ENCODE data around the gene MYL2.

Gene MYL2

GRCh38 chr12:110880651-110881050, 39.7 kb downstream of the MYL2 start:
- no peak for TF ChIP-seq ARNT (IDR thresholded peaks at IDR 0.05)
- no peak for TF ChIP-seq ELF4 (IDR thresholded peaks at IDR 0.05)
- no peak for TF ChIP-seq FOXA1 (IDR thresholded peaks at IDR 0.05)
- no peak for TF ChIP-seq SUZ12 (IDR thresholded peaks at IDR 0.05)
- CTCF ChIA-PET, result no interaction called here
- POLR2A ChIA-PET, result no interaction called here
- DNase-seq (ENCODE audit: extremely low spot score), result no peak

DNA sequence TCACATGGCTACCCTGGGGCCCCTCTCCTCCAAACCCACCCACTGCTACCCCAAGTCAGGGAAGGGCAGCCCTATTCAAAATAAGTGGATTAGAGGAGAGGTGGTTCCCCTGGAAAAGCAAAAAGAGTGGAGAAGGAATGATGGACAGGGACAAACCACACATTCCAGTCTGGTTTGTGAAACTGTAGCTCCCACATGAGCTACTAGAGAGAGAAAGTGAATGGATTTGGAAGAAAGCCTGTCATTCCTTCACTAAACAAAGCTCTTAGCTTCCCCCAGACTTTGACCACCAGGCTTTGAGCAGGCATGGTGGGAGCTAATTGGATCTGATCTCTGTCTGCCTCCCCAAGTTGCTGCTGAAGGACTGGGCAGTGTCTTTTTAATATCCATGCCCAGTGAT, 45.6 kb downstream of the MYL2 start:
- TF ChIP-seq SP1 (IDR thresholded peaks at IDR 0.05) (no peak), NFRKB (IDR thresholded peaks at IDR 0.05) (no peak), FOXK2 (IDR thresholded peaks at IDR 0.05) (no peak)
- TF ChIP-seq, protein P1, sequence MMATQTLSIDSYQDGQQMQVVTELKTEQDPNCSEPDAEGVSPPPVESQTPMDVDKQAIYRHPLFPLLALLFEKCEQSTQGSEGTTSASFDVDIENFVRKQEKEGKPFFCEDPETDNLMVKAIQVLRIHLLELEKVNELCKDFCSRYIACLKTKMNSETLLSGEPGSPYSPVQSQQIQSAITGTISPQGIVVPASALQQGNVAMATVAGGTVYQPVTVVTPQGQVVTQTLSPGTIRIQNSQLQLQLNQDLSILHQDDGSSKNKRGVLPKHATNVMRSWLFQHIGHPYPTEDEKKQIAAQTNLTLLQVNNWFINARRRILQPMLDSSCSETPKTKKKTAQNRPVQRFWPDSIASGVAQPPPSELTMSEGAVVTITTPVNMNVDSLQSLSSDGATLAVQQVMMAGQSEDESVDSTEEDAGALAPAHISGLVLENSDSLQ (IDR thresholded peaks at IDR 0.05), result no peak
- CTCF ChIA-PET, result no interaction called here
- DNase-seq (ENCODE audit: extremely low spot score), result no peak
- POLR2A ChIA-PET, result no interaction called here

- TF ChIP-seq TARDBP (IDR thresholded peaks at IDR 0.05) (no peak), ZNF384 (IDR thresholded peaks at IDR 0.05) (no peak), SP1 (IDR thresholded peaks at IDR 0.05) (no peak), LEF1 (IDR thresholded peaks at IDR 0.05; ENCODE audit: borderline replicate concordance) (no peak), BHLHE40 (IDR thresholded peaks at IDR 0.05; ENCODE audit: borderline replicate concordance) (no peak), FOXM1 (IDR thresholded peaks at IDR 0.05; ENCODE audit: borderline replicate concordance) (no peak), ARNT (IDR thresholded peaks at IDR 0.05) (no peak), FOXA1 (IDR thresholded peaks at IDR 0.05) (no peak)
- TF ChIP-seq, protein P1 (IDR thresholded peaks at IDR 0.05), result no peak
- CTCF ChIA-PET, result no interaction called here
- POLR2A ChIA-PET, result no interaction called here
- DNase-seq (ENCODE audit: extremely low spot score), result no peak
Measured at GRCh38 chr12:110874351-110874750, 46.0 kb downstream of the MYL2 start.

DNA sequence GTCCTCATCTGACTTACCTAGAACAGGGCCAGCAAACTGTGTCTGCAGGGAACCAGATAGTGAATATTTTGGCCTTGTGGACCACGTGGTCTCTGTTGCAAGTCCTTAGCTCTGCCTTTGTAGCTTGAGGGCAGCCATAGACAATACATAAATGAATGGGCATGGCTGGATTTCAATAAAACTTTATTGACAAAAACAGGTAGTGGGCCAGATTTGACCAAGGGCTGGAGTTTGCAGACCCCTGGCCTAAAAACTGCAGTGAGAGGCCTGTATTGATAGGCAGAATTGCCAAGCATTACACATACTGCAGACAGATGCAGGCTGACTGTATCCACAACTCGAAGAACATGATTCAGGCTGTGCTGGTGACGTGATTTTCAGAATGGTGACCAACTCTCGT, 48.3 kb downstream of the MYL2 start:
- DNase-seq (ENCODE audit: extremely low spot score), result no peak
- TF ChIP-seq SUZ12 (IDR thresholded peaks at IDR 0.05), result no peak
- TF ChIP-seq SP1 (IDR thresholded peaks at IDR 0.05), result no peak
- no peak for TF ChIP-seq NFRKB (IDR thresholded peaks at IDR 0.05)
- TF ChIP-seq HDGF (IDR thresholded peaks at IDR 0.05; ENCODE audit: borderline replicate concordance), result no peak
- no peak for TF ChIP-seq FOXA1 (IDR thresholded peaks at IDR 0.05)
- TF ChIP-seq L3MBTL2 (conservative IDR thresholded peaks at IDR 0.05), result no peak
- no peak for TF ChIP-seq ZNF384 (IDR thresholded peaks at IDR 0.05)
- TF ChIP-seq CTBP1 (IDR thresholded peaks at IDR 0.05; ENCODE audit: borderline replicate concordance), result no peak
- no peak for TF ChIP-seq FOXM1 (IDR thresholded peaks at IDR 0.05; ENCODE audit: borderline replicate concordance)
- no peak for TF ChIP-seq TARDBP (IDR thresholded peaks at IDR 0.05)
- no peak for TF ChIP-seq ARNT (IDR thresholded peaks at IDR 0.05)
- TF ChIP-seq LEF1 (IDR thresholded peaks at IDR 0.05; ENCODE audit: borderline replicate concordance), result no peak
- no peak for TF ChIP-seq ELF4 (IDR thresholded peaks at IDR 0.05)
- TF ChIP-seq, protein P1 (IDR thresholded peaks at IDR 0.05), result no peak
- no peak for TF ChIP-seq BHLHE40 (IDR thresholded peaks at IDR 0.05; ENCODE audit: borderline replicate concordance)
- TF ChIP-seq FOXK2 (IDR thresholded peaks at IDR 0.05), result no peak
- ChIA-PET POLR2A (no interaction called here), CTCF (no interaction called here)

DNA sequence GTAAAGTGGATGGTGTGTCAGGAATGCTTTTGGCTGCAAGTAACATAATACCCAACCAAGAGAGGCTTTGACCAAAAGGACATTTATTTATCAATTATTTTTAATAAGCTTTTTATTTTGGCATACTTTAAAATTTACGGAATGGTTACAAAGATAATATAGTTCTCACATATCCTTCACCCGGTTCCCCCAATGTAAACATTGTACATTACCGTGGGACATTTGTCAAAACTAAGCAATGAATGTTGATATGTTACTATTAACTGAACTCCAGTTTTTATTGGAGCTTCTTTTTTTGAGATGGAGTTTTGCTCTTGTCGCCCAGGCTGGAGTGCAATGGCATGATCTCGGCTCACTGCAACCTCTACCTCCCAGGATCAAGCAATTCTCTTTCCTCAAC, 50.6 kb downstream of the MYL2 start:
- no peak for TF ChIP-seq FOXA1 (IDR thresholded peaks at IDR 0.05)
- TF ChIP-seq ELF4 (IDR thresholded peaks at IDR 0.05), result no peak
- TF ChIP-seq SUZ12 (IDR thresholded peaks at IDR 0.05), result no peak
- TF ChIP-seq ZNF384 (IDR thresholded peaks at IDR 0.05), result no peak
- TF ChIP-seq, protein P1 (IDR thresholded peaks at IDR 0.05), result no peak
- ChIA-PET POLR2A (no interaction called here), CTCF (no interaction called here)
- no peak for DNase-seq (ENCODE audit: extremely low spot score)

DNA sequence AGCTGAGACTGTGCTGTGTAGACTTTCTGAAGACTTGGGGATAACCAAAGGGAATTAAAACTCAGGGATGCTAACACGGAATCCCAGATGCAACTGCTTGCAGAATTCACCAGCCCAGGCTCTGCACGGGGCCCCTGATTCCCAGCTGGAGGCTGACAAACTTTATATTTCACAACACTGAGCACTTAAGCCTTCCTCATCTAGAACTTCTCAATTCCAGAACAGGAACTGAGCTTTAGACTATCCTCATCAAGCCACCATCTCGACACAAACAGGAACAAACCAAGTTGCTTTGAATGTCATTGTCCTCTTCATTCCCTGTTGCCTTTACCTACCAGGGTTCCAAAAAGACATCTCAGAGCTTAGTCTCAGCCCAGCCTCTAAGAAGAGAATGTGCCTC, 51.4 kb downstream of the MYL2 start:
- no peak for DNase-seq (ENCODE audit: extremely low spot score)
- ChIA-PET POLR2A (no interaction called here), CTCF (no interaction called here)
- TF ChIP-seq FOXA1 (IDR thresholded peaks at IDR 0.05) (no peak), BHLHE40 (IDR thresholded peaks at IDR 0.05; ENCODE audit: borderline replicate concordance) (no peak), FOXM1 (IDR thresholded peaks at IDR 0.05; ENCODE audit: borderline replicate concordance) (no peak), ZNF384 (IDR thresholded peaks at IDR 0.05) (no peak), FOXK2 (IDR thresholded peaks at IDR 0.05) (no peak), NFRKB (IDR thresholded peaks at IDR 0.05) (no peak), HDGF (IDR thresholded peaks at IDR 0.05; ENCODE audit: borderline replicate concordance) (no peak), SUZ12 (IDR thresholded peaks at IDR 0.05) (no peak), CTBP1 (IDR thresholded peaks at IDR 0.05; ENCODE audit: borderline replicate concordance) (no peak), TARDBP (IDR thresholded peaks at IDR 0.05) (no peak), L3MBTL2 (conservative IDR thresholded peaks at IDR 0.05) (no peak), LEF1 (IDR thresholded peaks at IDR 0.05; ENCODE audit: borderline replicate concordance) (no peak)

DNA sequence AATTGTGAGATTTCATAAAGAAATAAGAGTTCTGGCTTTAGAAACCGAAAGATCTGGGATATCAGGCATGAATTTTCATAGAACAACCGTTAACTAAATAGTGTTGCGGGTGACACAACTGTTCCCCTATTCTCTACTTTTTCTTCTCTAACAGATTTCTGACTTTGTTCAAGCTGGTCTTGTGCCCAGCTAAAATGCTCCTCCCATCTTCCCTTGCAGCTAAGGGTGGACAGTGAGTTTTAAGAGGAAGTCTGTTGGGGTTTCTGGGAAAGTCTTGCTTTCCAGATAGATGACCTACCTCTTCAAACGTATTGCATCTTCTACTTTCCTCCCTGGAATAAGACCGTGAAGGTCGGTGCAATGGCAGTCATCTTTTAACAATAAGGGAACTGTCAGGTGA, 54.9 kb downstream of the MYL2 start:
- POLR2A ChIA-PET, result no interaction called here
- CTCF ChIA-PET, result no interaction called here
- TF ChIP-seq NFRKB (IDR thresholded peaks at IDR 0.05), result no peak
- TF ChIP-seq FOXK2 (IDR thresholded peaks at IDR 0.05), result no peak
- no peak for TF ChIP-seq CTBP1 (IDR thresholded peaks at IDR 0.05; ENCODE audit: borderline replicate concordance)
- TF ChIP-seq BHLHE40 (IDR thresholded peaks at IDR 0.05; ENCODE audit: borderline replicate concordance), result no peak
- TF ChIP-seq, protein P1 (IDR thresholded peaks at IDR 0.05), result no peak
- no peak for TF ChIP-seq ELF4 (IDR thresholded peaks at IDR 0.05)
- TF ChIP-seq SUZ12 (IDR thresholded peaks at IDR 0.05), result no peak
- no peak for TF ChIP-seq SP1 (IDR thresholded peaks at IDR 0.05)
- no peak for TF ChIP-seq FOXA1 (IDR thresholded peaks at IDR 0.05)
- TF ChIP-seq HDGF (IDR thresholded peaks at IDR 0.05; ENCODE audit: borderline replicate concordance), result no peak
- TF ChIP-seq ZNF384 (IDR thresholded peaks at IDR 0.05), result no peak
- no peak for TF ChIP-seq ARNT (IDR thresholded peaks at IDR 0.05)
- TF ChIP-seq LEF1 (IDR thresholded peaks at IDR 0.05; ENCODE audit: borderline replicate concordance), result no peak
- no peak for DNase-seq (ENCODE audit: extremely low spot score)

Data from HEK293T (cell line).